ENCODE data around the gene NFIL3.
"Not testable (repeated sequence)": the region's sequence is repeated elsewhere in the genome, so short reads cannot be mapped to it uniquely, and the experiment has no call there.

NFIL3 gene

GRCh38 chr9:91391818-91392217 is 31.8 kb downstream of the NFIL3 start:
- DNase-seq = no peak

- no peak for DNase-seq
These were observed 32.2 kb downstream of the NFIL3 start for GRCh38 chr9:91391412-91391811.

GRCh38 chr9:91389686-91390085 is 33.9 kb downstream of the NFIL3 start:
- DNase-seq = not testable (repeated sequence)

GRCh38 chr9:91386765-91387164 is 36.9 kb downstream of the NFIL3 start:
- no peak for DNase-seq

- DNase-seq = no peak
These were observed 38.7 kb downstream of the NFIL3 start for GRCh38 chr9:91384954-91385353.

GRCh38 chr9:91383577-91383976 is 40.1 kb downstream of the NFIL3 start:
- DNase-seq = no peak

GRCh38 chr9:91382298-91382697 is 41.3 kb downstream of the NFIL3 start:
- no peak for DNase-seq

GRCh38 chr9:91379426-91379825 is 44.2 kb downstream of the NFIL3 start:
- DNase-seq = no peak

GRCh38 chr9:91378695-91379127 is 44.9 kb downstream of the NFIL3 start:
- DNase-seq = no peak

GRCh38 chr9:91378054-91378453 is 45.6 kb downstream of the NFIL3 start:
- DNase-seq = not testable (repeated sequence)

- no peak for DNase-seq
These were observed 47.4 kb downstream of the NFIL3 start for GRCh38 chr9:91376239-91376638.

- DNase-seq = no peak
These were observed 48.7 kb downstream of the NFIL3 start for GRCh38 chr9:91374939-91375338.

- DNase-seq = no peak
These were observed 51.7 kb downstream of the NFIL3 start for GRCh38 chr9:91371894-91372293.

- DNase-seq = not testable (repeated sequence)
These were observed 53.6 kb downstream of the NFIL3 start for GRCh38 chr9:91370006-91370405.

- DNase-seq = no peak
These were observed 58.9 kb downstream of the NFIL3 start for GRCh38 chr9:91364702-91365101.

- no peak for DNase-seq
These were observed 59.6 kb downstream of the NFIL3 start for GRCh38 chr9:91364005-91364404.

GRCh38 chr9:91362051-91362611 is 61.5 kb downstream of the NFIL3 start:
- no peak for DNase-seq

GRCh38 chr9:91361291-91362050 is 62.2 kb downstream of the NFIL3 start, which contains the start of gene AUH:
Gene AUH, minus strand, starts transcription at chr9:91361918. Its CDS starts 29 bp downstream, at chr9:91361889.
- peak; percentile 89 for DNase-seq

GRCh38 chr9:91360551-91361290 is 62.9 kb downstream of the NFIL3 start:
- DNase-seq = no peak

- DNase-seq = no peak
These were observed 63.7 kb downstream of the NFIL3 start for GRCh38 chr9:91359734-91360470.

GRCh38 chr9:91359083-91359482 is 64.5 kb downstream of the NFIL3 start:
- DNase-seq = no peak
